ENCODE data around the gene TAPBPL.
A peak's percentile ranks its signal among the peaks of the same experiment; 100 is the strongest.
"Not testable (repeated sequence)": the region's sequence is repeated elsewhere in the genome, so short reads cannot be mapped to it uniquely, and the experiment has no call there.

TAPBPL gene

DNA sequence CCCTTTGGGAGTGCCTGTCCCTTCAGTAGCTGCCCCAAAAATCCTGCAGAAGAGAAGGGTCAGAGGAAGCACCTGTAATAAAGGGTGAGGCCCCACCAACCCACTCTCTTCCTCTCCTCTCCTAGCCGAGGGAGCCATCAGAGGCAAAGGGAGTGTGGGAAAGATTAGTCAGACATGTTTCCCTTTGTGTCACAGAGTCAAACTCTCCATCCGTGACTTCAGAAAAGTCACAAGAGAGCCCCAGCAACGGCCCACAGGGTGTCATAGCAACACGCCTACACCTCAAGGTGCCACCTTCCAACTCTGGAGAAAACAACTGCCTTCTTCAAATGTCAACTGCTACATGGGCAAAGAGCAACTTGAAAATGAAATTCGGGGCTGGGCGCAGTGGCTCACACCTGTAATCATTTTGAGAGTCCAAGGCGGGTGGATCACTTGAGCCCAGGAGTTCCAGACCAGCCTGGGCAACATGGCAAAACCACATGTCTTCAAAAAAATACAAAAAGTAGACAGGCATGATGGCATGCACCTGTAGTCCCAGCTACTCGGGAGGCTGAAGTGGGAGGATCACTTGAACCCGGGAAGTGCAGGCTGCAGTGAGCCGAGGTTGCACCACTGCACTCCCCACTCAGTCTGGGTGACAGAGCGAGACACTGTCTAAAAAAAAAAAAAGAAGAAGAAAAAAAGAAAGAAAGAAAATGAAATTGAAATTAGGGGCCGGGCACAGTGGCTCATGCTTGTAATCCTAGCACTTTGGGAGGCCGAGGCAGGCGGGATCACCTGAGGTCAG, 24.8 kb upstream of the TAPBPL start:
- peaks cover 16% of the 10 kb centered on the region for H3K36me3 Mint-ChIP-seq (ENCODE audit: insufficient read depth)
- H3K4me3 Mint-ChIP-seq, result peak overlapping the region; percentile 69 to 78
- H3K9me3 Mint-ChIP-seq, result no peaks in the 10 kb centered on the region
- DNase-seq (peak; percentile 58 to 72 (median 59)), ATAC-seq (replicated peaks) (peak; percentile 79)
- H3K27ac Mint-ChIP-seq, result peak overlapping the region; percentile 96 to 99
- H3K27me3 Mint-ChIP-seq, result no peaks in the 10 kb centered on the region
- H3K4me1 Mint-ChIP-seq (ENCODE audit: low read depth in 2 of 2), result peaks cover 33 to 42% of the 10 kb centered on the region in 2 donors

GRCh38 chr12:6427796-6428195, 24.0 kb upstream of the TAPBPL start:
- peak overlapping the region; percentile 96 to 99 for H3K27ac Mint-ChIP-seq
- H3K4me1 Mint-ChIP-seq (ENCODE audit: low read depth in 2 of 2), result peaks cover 36 to 48% of the 10 kb centered on the region in 2 donors
- DNase-seq; H3K9me3 Mint-ChIP-seq; H3K27me3 Mint-ChIP-seq; ATAC-seq (replicated peaks): not testable (repeated sequence)
- H3K4me3 Mint-ChIP-seq, result peak overlapping the region; percentile 69 to 78
- H3K36me3 Mint-ChIP-seq (ENCODE audit: insufficient read depth), result peaks cover 16% of the 10 kb centered on the region

DNA sequence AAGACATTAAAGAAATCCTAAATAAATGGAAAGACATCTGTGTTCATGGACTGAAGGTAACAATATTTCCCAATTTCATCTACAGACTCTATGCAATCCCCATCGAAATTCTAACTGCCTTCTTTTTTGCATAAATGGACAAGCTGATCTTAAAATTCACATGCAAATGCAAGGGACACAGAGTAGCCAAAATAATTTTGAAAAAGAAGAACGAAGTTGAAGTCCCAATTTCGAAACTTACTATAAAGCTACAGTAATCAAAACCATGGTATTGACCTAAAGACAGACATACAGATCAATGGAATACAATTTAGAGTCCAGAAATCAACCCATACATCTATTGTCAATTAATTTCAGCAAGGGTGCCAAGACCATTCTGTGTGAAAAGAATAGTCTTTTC, 23.5 kb upstream of the TAPBPL start:
- ATAC-seq (replicated peaks), result no peak
- no peaks in the 10 kb centered on the region for H3K9me3 Mint-ChIP-seq
- H3K27me3 Mint-ChIP-seq, result no peaks in the 10 kb centered on the region
- peak overlapping the region in 1 of 2 donors; percentile 99 for H3K27ac Mint-ChIP-seq
- DNase-seq, result no peak
- H3K4me1 Mint-ChIP-seq (ENCODE audit: low read depth in 2 of 2), result peaks cover 35 to 51% of the 10 kb centered on the region in 2 donors
- peaks cover 16% of the 10 kb centered on the region for H3K36me3 Mint-ChIP-seq (ENCODE audit: insufficient read depth)
- no peak overlapping the region for H3K4me3 Mint-ChIP-seq

DNA sequence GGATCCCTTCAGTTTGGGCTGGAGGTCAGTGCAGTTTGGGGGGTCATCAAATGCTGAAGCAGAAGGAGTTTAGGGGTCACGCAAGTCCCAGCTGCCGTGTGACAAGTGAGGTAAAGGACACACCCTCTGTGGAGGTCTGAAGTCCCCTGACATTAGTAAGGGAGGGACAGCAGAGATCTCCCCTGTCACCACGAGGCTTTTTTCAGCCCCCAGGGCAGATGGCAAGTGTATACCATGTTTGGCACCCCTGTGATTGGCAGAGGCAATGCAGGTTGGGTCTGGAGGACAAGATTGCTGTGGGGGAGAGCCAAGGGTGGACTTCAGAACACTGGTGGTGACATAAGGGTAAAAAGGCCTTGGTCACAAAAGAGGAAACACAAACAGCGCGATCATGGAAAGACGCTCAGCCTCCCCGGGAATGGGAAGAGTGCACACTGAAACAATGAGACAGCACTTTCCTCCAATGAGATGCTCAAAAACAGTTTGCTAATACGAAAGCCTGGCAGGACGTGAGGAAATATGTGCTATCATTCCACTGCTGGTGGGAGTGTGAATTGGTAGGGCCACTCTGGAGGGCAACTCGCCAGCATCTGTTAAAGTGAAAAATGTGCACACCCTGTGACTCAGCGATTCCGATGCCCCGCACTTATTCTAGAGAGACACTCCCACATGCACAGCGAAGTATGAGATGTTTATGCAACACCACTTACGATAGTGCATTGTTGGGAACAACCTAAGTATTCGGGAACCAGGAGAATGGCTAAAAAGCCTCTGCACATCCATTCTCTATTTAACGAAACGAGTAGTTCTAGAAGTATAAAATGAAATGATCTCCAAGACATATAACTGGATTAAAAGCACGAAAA, 21.5 kb upstream of the TAPBPL start:
- Mint-ChIP-seq H3K36me3 (ENCODE audit: insufficient read depth) (peaks cover 11% of the 10 kb centered on the region), H3K27ac (peak overlapping the region; percentile 49 to 90), H3K9me3 (no peaks in the 10 kb centered on the region), H3K4me3 (peak overlapping the region; percentile 51 to 55), H3K27me3 (no peaks in the 10 kb centered on the region), H3K4me1 (ENCODE audit: low read depth in 2 of 2) (peaks cover 32 to 59% of the 10 kb centered on the region in 2 donors)
- no peak for DNase-seq
- ATAC-seq (replicated peaks), result no peak

DNA sequence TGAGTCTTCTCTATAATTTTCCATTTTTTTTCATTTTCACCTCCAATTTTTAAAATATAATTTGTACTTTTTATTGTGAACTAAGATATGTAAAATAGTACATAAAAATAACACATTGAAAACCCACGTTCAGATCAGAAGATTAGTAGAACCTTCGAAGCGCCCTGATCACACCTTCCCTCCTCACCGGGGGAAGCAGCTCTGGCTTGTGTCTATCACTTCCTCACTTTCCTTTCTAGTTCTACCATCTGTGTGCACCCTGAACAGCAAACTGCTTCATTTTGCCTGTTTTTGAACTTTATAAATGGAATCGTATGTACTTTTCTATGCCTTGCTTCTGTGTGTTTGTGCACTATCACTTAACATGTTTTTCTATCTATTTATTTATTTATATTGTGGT, 18.9 kb upstream of the TAPBPL start:
- no peaks in the 10 kb centered on the region for H3K36me3 Mint-ChIP-seq (ENCODE audit: insufficient read depth)
- ATAC-seq (replicated peaks) (peak; percentile 88), DNase-seq (no peak)
- H3K4me1 Mint-ChIP-seq (ENCODE audit: low read depth in 2 of 2), result peaks cover 16 to 40% of the 10 kb centered on the region in 2 donors
- H3K9me3 Mint-ChIP-seq, result no peaks in the 10 kb centered on the region
- peak overlapping the region in 1 of 2 donors; percentile 60 for H3K4me3 Mint-ChIP-seq
- peak overlapping the region in 1 of 2 donors; percentile 95 for H3K27ac Mint-ChIP-seq
- no peaks in the 10 kb centered on the region for H3K27me3 Mint-ChIP-seq

GRCh38 chr12:6434205-6435140, 17.4 kb upstream of the TAPBPL start:
- Mint-ChIP-seq H3K9me3 (no peaks in the 10 kb centered on the region), H3K4me1 (ENCODE audit: low read depth in 2 of 2) (peaks cover 16 to 40% of the 10 kb centered on the region in 2 donors), H3K27me3 (no peaks in the 10 kb centered on the region), H3K4me3 (peak overlapping the region; percentile 56 to 67), H3K36me3 (ENCODE audit: insufficient read depth) (no peaks in the 10 kb centered on the region), H3K27ac (peak overlapping the region in 1 of 2 donors; percentile 95)
- ATAC-seq (replicated peaks), result peak; percentile 65
- DNase-seq, result no peak

- H3K9me3 Mint-ChIP-seq, result no peaks in the 10 kb centered on the region
- ATAC-seq (replicated peaks), result no peak
- DNase-seq, result no peak
- no peaks in the 10 kb centered on the region for H3K36me3 Mint-ChIP-seq (ENCODE audit: insufficient read depth)
- no peak overlapping the region for H3K4me3 Mint-ChIP-seq
- peaks cover 8 to 32% of the 10 kb centered on the region in 2 donors for H3K4me1 Mint-ChIP-seq (ENCODE audit: low read depth in 2 of 2)
- no peaks in the 10 kb centered on the region for H3K27me3 Mint-ChIP-seq
- H3K27ac Mint-ChIP-seq, result no peak overlapping the region
Measured at GRCh38 chr12:6435961-6436715, 15.7 kb upstream of the TAPBPL start.

DNA sequence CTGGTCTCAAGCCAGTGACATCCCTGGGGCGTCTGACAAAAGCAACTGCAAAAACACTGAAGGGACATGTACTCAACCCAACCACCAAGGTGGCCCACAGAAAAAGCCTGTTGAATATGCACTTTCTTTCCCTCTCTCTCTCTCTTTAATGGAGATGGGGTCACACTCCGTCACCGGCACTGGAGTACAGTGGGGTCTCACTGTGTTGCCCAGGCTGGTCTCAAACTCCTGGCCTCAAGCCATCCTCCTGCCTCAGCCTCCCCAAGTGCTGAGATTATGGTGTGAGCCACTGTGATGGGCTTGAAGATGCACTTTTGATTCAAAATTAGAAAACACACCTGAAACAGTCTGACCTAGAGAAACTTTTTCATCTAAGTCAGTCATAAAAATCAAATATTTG, 14.3 kb upstream of the TAPBPL start:
- no peak overlapping the region for H3K4me3 Mint-ChIP-seq

DNA sequence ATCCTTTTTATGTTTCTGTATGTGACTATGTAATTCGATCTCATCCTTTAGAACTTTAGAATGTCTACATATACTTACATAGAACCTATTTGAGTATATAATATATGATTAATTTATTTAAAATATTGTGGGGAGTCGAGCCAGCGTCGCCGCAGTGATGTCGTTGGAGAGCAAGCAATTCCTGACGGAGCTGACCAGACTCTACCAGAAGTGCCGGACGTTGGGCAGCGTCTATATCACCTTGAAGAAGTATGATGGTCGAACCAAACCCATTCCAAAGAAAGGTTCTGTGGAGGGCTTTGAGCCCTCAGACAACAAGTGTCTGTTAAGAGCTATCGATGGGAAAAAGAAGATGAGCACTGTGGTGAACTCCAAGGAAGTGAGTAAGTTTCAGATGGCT, 13.5 kb upstream of the TAPBPL start:
- Mint-ChIP-seq H3K27ac (no peak overlapping the region), H3K27me3 (no peaks in the 10 kb centered on the region), H3K4me1 (ENCODE audit: low read depth in 2 of 2) (peaks cover 9 to 29% of the 10 kb centered on the region in 2 donors), H3K4me3 (no peak overlapping the region), H3K36me3 (ENCODE audit: insufficient read depth) (peaks cover under 1% of the 10 kb centered on the region), H3K9me3 (no peaks in the 10 kb centered on the region)
- DNase-seq (no peak), ATAC-seq (replicated peaks) (no peak)

More for the DNA sequence above, 14.3 kb upstream of the TAPBPL start:
- Mint-ChIP-seq H3K27ac (no peak overlapping the region), H3K27me3 (no peaks in the 10 kb centered on the region), H3K4me1 (ENCODE audit: low read depth in 2 of 2) (peaks cover 7 to 33% of the 10 kb centered on the region in 2 donors), H3K9me3 (no peaks in the 10 kb centered on the region), H3K36me3 (ENCODE audit: insufficient read depth) (no peaks in the 10 kb centered on the region)
- DNase-seq, result no peak
- ATAC-seq (replicated peaks), result no peak

GRCh38 chr12:6440391-6440790, 11.5 kb upstream of the TAPBPL start:
- no peaks in the 10 kb centered on the region for H3K9me3 Mint-ChIP-seq
- peak overlapping the region in 1 of 2 donors; percentile 83 for H3K27ac Mint-ChIP-seq
- no peak for ATAC-seq (replicated peaks)
- no peaks in the 10 kb centered on the region for H3K27me3 Mint-ChIP-seq
- H3K4me3 Mint-ChIP-seq, result peak overlapping the region in 1 of 2 donors; percentile 38
- DNase-seq, result no peak
- H3K36me3 Mint-ChIP-seq (ENCODE audit: insufficient read depth), result peaks cover 11% of the 10 kb centered on the region
- peaks cover 19 to 27% of the 10 kb centered on the region in 2 donors for H3K4me1 Mint-ChIP-seq (ENCODE audit: low read depth in 2 of 2)

DNA sequence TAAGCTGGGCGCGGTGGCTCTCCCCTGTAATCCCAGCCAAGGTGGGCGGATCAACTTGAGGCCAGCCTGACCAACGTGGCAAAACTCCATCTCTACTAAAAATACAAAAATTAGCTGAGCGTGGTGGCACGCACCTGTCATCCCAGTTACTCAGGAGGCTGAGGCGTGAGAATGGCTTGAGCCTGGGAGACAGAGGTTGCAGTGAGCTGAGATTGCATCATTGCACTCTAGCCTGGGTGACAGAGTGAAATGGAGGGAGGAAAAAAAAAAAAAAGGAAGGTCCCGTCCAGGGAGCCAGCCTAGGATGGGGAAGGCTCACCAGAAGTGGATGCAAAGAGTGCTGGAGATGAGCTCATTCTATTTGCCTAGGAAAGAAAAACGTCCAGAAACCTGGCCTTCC, 9.0 kb upstream of the TAPBPL start:
- peak overlapping the region; percentile 13 to 99 for H3K4me3 Mint-ChIP-seq
- ATAC-seq (replicated peaks) (no peak), DNase-seq (no peak)
- peaks cover 34 to 47% of the 10 kb centered on the region in 2 donors for H3K4me1 Mint-ChIP-seq (ENCODE audit: low read depth in 2 of 2)
- no peaks in the 10 kb centered on the region for H3K9me3 Mint-ChIP-seq
- no peaks in the 10 kb centered on the region for H3K27me3 Mint-ChIP-seq
- H3K27ac Mint-ChIP-seq, result peak overlapping the region in 1 of 2 donors; percentile 83
- peaks cover 12% of the 10 kb centered on the region for H3K36me3 Mint-ChIP-seq (ENCODE audit: insufficient read depth)

DNA sequence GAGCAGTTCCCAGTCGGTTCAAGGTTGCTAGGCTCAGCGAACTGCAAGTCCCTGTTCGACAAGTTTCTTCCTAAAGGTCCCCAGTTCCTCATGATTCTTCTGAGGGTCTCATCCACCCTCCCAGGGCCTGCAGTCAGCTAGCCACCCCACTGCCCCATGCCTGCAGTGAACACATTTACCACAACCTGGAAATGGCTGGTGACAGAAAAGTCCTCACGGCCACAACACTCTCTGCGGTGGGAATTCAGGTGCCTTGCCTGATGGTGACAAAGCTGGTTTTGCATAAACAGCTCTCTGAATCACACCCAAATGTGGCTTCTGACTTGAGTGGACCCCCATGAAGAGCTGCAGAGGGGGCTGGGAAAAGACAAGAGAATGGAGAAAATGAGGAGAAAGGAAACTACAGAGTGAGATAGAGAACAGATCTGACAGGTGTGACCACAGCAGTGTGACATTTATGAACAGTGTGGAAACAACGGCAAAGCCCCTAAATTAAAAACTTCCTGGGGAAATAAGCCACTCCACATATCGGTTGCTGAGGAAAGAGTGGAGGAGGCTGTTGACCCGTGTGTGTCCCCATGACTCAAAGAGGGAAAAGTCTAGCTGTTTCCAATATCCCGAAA, 8.4 kb upstream of the TAPBPL start:
- peak overlapping the region; percentile 70 to 83 for H3K27ac Mint-ChIP-seq
- H3K27me3 Mint-ChIP-seq, result no peaks in the 10 kb centered on the region
- H3K4me3 Mint-ChIP-seq, result peak overlapping the region; percentile 54 to 99
- DNase-seq (no peak), ATAC-seq (replicated peaks) (peak; percentile 35)
- no peaks in the 10 kb centered on the region for H3K9me3 Mint-ChIP-seq
- peaks cover 12% of the 10 kb centered on the region for H3K36me3 Mint-ChIP-seq (ENCODE audit: insufficient read depth)
- H3K4me1 Mint-ChIP-seq (ENCODE audit: low read depth in 2 of 2), result peaks cover 39 to 53% of the 10 kb centered on the region in 2 donors
